ENCODE data around the gene KIF22.

DNA sequence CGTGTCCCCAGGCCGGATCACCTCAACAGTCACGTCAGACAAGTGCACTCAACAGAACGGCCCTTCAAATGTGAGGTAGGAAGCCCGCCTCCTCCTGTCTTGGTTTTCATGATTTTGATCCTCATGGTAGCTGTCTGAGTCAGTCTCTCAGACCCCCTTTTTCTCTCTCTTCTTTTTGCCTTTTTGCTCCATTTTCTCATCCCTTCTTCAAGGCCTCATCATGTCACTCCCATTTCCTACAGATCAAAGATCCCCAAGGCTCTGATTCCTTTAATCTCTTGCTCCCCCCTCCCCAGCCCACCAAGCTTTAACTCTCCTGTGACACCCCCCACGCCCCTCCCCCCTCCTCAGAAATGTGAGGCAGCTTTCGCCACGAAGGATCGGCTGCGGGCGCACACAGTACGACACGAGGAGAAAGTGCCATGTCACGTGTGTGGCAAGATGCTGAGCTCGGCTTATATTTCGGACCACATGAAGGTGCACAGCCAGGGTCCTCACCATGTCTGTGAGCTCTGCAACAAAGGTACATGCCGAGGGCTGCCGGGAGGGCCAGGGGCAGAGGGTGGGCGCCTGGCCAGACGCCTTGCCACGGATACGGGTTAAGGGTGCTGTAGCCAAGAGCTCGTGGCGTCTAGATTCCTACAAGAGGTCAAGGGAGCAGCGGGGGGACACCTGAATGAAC, 17.8 kb downstream of the KIF22 start:
- no peak for TF ChIP-seq CTCF (IDR thresholded peaks at IDR 0.05)
- TF ChIP-seq POLR2A (IDR thresholded peaks at IDR 0.05): no peak
- TF ChIP-seq EP300 (IDR thresholded peaks at IDR 0.05; ENCODE audit: low read depth): no peak
